H1 (cell line): ENCODE results near the gene NIPAL4. TPM values are rescaled to one million over a fixed set of nuclear protein-coding genes. Genes with fewer than 3 reads are reported as not detected.

ENCODE experiments used
- CTCF ChIA-PET: fragments of 300-600 bp; sonication (Branson Sonifier 250); formaldehyde crosslinking; loops from one replicate; lab custom pipeline; 2021; ENCODE audit not compliant: partially characterized antibody; lab: Charles Lee
- POLR2A ChIA-PET: fragments of 300-600 bp; sonication (Branson Sonifier 250); formaldehyde crosslinking; loops from one replicate; lab custom pipeline; 2021; ENCODE audit warnings: inconsistent platforms; ENCODE audit not compliant: partially characterized antibody; lab: Charles Lee
- DNase-seq, 2 experiments: peaks; one replicate each; pipeline versions ENCODE4 v3.0.0 to v3.0.0-alpha.2; 2010 to 2022; ENCODE audit warnings: low spot score in 2 of 2, low read depth in 1 of 2, mixed read lengths in 1 of 2
- FAIRE-seq: peaks from 2 replicates; lab custom pipeline; 2011; peaks lifted over from hg19 to GRCh38; lab: Jason Lieb, UNC
- H2AFZ ChIP-seq: 2 replicates; pipeline ENCODE4 v1.8.1; 2012; ENCODE audit warnings: low read length, inconsistent platforms
- H2AK5ac ChIP-seq: 2 replicates; pipeline ENCODE4 v1.6.1; 2013; ENCODE audit warnings: low read depth, low read length
- H2BK120ac ChIP-seq: replicated peaks from 2 replicates; pipeline ENCODE3; 2013; ENCODE audit warnings: low read depth, low read length, inconsistent platforms
- H2BK12ac ChIP-seq: 2 replicates; pipeline ENCODE4 v1.6.1; 2013; ENCODE audit warnings: low read depth, low read length
- H2BK15ac ChIP-seq: 2 replicates; pipeline ENCODE4 v1.6.1; 2013; ENCODE audit warnings: low read length
- H2BK20ac ChIP-seq: 2 replicates; pipeline ENCODE4 v1.6.1; 2013; ENCODE audit warnings: low read length
- H2BK5ac ChIP-seq: 2 replicates; pipeline ENCODE4 v1.6.1; 2013; ENCODE audit warnings: low read depth, low read length
- H3K14ac ChIP-seq: 2 replicates; pipeline ENCODE4 v1.6.1; 2013; ENCODE audit warnings: inconsistent platforms; ENCODE audit not compliant: insufficient read length
- H3K18ac ChIP-seq: 2 replicates; pipeline ENCODE4 v1.6.1; 2013; ENCODE audit warnings: low read length; ENCODE audit errors: extremely low read depth
- H3K23ac ChIP-seq: 2 replicates; pipeline ENCODE4 v1.6.1; 2013; ENCODE audit warnings: inconsistent platforms; ENCODE audit not compliant: insufficient read length
- H3K23me2 ChIP-seq: 2 replicates; pipeline ENCODE4 v1.6.1; 2013; ENCODE audit warnings: low read depth, low read length
- H3K27ac ChIP-seq: 2 replicates; pipeline ENCODE4 v1.6.1; 2011; ENCODE audit warnings: low read depth, low read length, inconsistent platforms
- H3K27me3 ChIP-seq, 4 experiments: replicated peaks in 1 of 4; 1 replicate in 1 of 4; 2 replicates in 3 of 4; pipeline versions ENCODE4 v1.6.1 to v1.8.1; 2011 to 2013; ENCODE audit warnings: low read length in 3 of 4, mild to moderate bottlenecking in 3 of 4, inconsistent platforms in 2 of 4, mixed read lengths in 2 of 4, moderate library complexity in 1 of 4; ENCODE audit not compliant: control insufficient read depth in 3 of 4, insufficient read depth in 3 of 4; ENCODE audit errors: extremely low read depth in 1 of 4
- H3K36me3 ChIP-seq, 4 experiments: 2 replicates each; pipeline versions ENCODE4 v1.6.1 to v1.8.1; 2011 to 2013; ENCODE audit warnings: mild to moderate bottlenecking in 4 of 4, low read length in 3 of 4, moderate library complexity in 2 of 4, control low read depth in 1 of 4, inconsistent platforms in 1 of 4; ENCODE audit not compliant: insufficient read depth in 4 of 4, control insufficient read depth in 2 of 4
- H3K4ac ChIP-seq: replicated peaks from 2 replicates; pipeline ENCODE3; 2013; ENCODE audit warnings: low read length, low read depth, mixed read lengths, inconsistent platforms; ENCODE audit not compliant: insufficient read length
- H3K4me1 ChIP-seq, 4 experiments: replicated peaks in 1 of 4; 1 replicate in 1 of 4; 2 replicates in 3 of 4; pipeline versions ENCODE4 v1.6.1 to v1.8.1; 2011 to 2013; ENCODE audit warnings: low read length in 3 of 4, inconsistent platforms in 2 of 4, mixed read lengths in 1 of 4; ENCODE audit not compliant: insufficient read depth in 4 of 4, control insufficient read depth in 3 of 4
- H3K4me2 ChIP-seq, 2 experiments: 2 replicates each; pipeline versions ENCODE4 v1.6.1 to v1.8.1; 2011 to 2013; ENCODE audit warnings: low read depth in 2 of 2, low read length in 2 of 2, control low read depth in 1 of 2, inconsistent platforms in 1 of 2, mild to moderate bottlenecking in 1 of 2; ENCODE audit not compliant: insufficient read depth in 1 of 2
- H3K4me3 ChIP-seq, 4 experiments: fragments of 200-600, 300-600 bp in 1 of 4; sonication (generic), shearing (Covaris generic), sonication (Bioruptor Twin) in 1 of 4; 2 replicates each; pipeline versions ENCODE4 v1.5.1 to v1.8.1; 2011 to 2016; ENCODE audit warnings: low read length in 4 of 4, low read depth in 3 of 4, control low read depth in 2 of 4, inconsistent platforms in 2 of 4, mild to moderate bottlenecking in 2 of 4, mixed read lengths in 1 of 4, moderate library complexity in 1 of 4; ENCODE audit not compliant: insufficient read depth in 2 of 4; ENCODE audit errors: extremely low read depth in 1 of 4
- H3K56ac ChIP-seq: replicated peaks from 2 replicates; pipeline ENCODE3; 2013; ENCODE audit warnings: low read depth, mild to moderate bottlenecking, mixed read lengths, low read length, inconsistent platforms; ENCODE audit not compliant: insufficient read length
- H3K79me1 ChIP-seq: 2 replicates; pipeline ENCODE4 v1.6.1; 2013; ENCODE audit warnings: low read depth, low read length, control low read depth
- H3K79me2 ChIP-seq, 2 experiments: 2 replicates each; pipeline versions ENCODE4 v1.6.1 to v1.8.1; 2012 to 2013; ENCODE audit warnings: low read length in 2 of 2, mild to moderate bottlenecking in 2 of 2, inconsistent platforms in 1 of 2; ENCODE audit not compliant: insufficient read depth in 2 of 2, control insufficient read depth in 1 of 2
- H3K9ac ChIP-seq, 4 experiments: replicated peaks in 1 of 4; 1 replicate in 1 of 4; 2 replicates in 3 of 4; pipeline versions ENCODE4 v1.6.1 to v1.8.1; 2011 to 2013; ENCODE audit warnings: low read depth in 3 of 4, low read length in 3 of 4, control low read depth in 2 of 4, mild to moderate bottlenecking in 2 of 4, moderate library complexity in 2 of 4, inconsistent platforms in 1 of 4; ENCODE audit errors: extremely low read depth in 1 of 4
- H3K9me3 ChIP-seq, 2 experiments: 2 replicates each; pipeline versions ENCODE4 v1.6.1 to v1.8.1; 2012 to 2013; ENCODE audit warnings: mild to moderate bottlenecking in 2 of 2, moderate library complexity in 2 of 2, control low read depth in 1 of 2, inconsistent platforms in 1 of 2, low read depth in 1 of 2, low read length in 1 of 2, mixed read lengths in 1 of 2; ENCODE audit not compliant: insufficient read depth in 2 of 2
- H4K20me1 ChIP-seq, 2 experiments: replicated peaks in 1 of 2; 2 replicates each; pipeline versions ENCODE3 to v1.8.1; 2011 to 2013; ENCODE audit warnings: inconsistent platforms in 2 of 2, low read length in 2 of 2, mild to moderate bottlenecking in 1 of 2; ENCODE audit not compliant: insufficient read depth in 2 of 2, control insufficient read depth in 1 of 2
- H4K5ac ChIP-seq: 2 replicates; pipeline ENCODE4 v1.6.1; 2013; ENCODE audit warnings: low read length, low read depth, mixed read lengths, inconsistent platforms; ENCODE audit not compliant: insufficient read length
- H4K8ac ChIP-seq: 2 replicates; pipeline ENCODE4 v1.8.0; 2013; ENCODE audit warnings: mild to moderate bottlenecking, moderate library complexity, low read length, inconsistent platforms; ENCODE audit not compliant: insufficient read depth; ENCODE audit errors: extremely low read depth
- H4K91ac ChIP-seq: replicated peaks from 2 replicates; pipeline ENCODE3; 2013; ENCODE audit warnings: low read length, mixed read lengths, inconsistent platforms; ENCODE audit not compliant: insufficient read length
- BCL11A ChIP-seq, 2 experiments: IDR thresholded peaks; one replicate each; pipeline ENCODE4 v1.6.1; 2011; ENCODE audit warnings: low read depth in 2 of 2, low read length in 2 of 2, mild to moderate bottlenecking in 2 of 2
- SP2 ChIP-seq: IDR thresholded peaks from 2 replicates; pipeline ENCODE4 v1.6.1; 2012; ENCODE audit warnings: mild to moderate bottlenecking, low read length, inconsistent platforms
- WGBS, 2 experiments: shearing (Covaris generic) in 1 of 2; methylation state at CpG; one replicate each; pipeline versions ENCODE4 v1.1.6 to v1.1.7; 2013 to 2015; ENCODE audit warnings: low lambda C conversion rate in 2 of 2, mixed read lengths in 2 of 2, inconsistent platforms in 1 of 2, low coverage in 1 of 2, missing lambda C conversion rate in 1 of 2; ENCODE audit not compliant: insufficient replicate concordance in 2 of 2, insufficient coverage in 1 of 2, insufficient read length in 1 of 2; ENCODE audit errors: extremely low coverage in 1 of 2, missing lambda C conversion rate in 1 of 2; 5-methylcytosine and 5-hydroxymethylcytosine counted together
- polyA plus RNA-seq, 7 experiments: library from polyadenylated mRNA; depleted of rRNA in 3 of 7; stranded (reverse) in 5 of 7; unstranded in 2 of 7; fragments of >200 nt in 5 of 7; fragments of 200-250 nt in 2 of 7; gene quantifications; 1 replicate in 5 of 7; 2 replicates in 1 of 7; 4 replicates in 1 of 7; pipeline versions ENCODE4 v1.2.1 to v1.2.3, GENCODE V29; 2011 to 2013; ENCODE audit warnings: missing spikeins in 2 of 7, mixed read lengths in 2 of 7
- total RNA-seq: library from RNA; stranded (reverse); fragmentation: NEBNext Ultra II Directional; extraction: Animal tissue kit (Norgen Biotek cat#: 25700); gene quantifications from 2 replicates; pipeline ENCODE4 v1.2.1, GENCODE V29; 2021

Gene NIPAL4
- total and polyA plus RNA-seq, 2 of the 8 experiments (the other 6 are each of a cell fraction or from before 2014, with no cell fraction given): 0.09 to 0.20 TPM

DNA sequence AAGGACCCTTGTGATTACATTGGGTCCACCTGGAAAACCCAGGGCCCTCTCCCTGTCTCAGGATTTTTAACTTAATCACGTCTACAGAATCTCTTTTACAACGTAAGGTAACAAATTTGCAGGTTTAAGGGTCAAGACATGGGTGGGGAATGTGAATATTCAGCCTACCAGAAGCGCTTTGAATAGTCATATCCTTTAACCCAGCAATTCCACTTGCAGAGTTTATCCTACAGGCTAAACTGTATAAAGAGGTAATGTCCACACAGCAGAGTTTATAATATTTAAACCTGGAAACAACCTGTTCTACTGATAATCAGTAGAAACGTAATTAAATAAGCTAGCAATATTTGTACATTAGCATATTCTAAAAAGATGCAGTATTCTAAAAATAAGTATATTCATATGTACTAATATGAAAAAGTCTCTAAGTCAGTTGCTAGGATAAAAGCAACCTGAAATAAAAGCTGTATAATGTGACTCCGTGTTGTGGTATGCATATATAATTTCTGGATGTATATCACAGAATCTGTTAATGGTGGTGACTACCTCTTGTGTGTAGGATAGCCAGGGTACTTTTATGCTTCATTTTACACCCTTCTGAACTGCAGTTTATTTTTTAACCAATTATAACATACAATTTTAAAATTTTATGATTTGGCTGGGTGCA, 14.1 kb upstream of the NIPAL4 start:
- Histone ChIP-seq H2AK5ac (no peak overlapping the region), H3K79me2 (no peaks in the 10 kb centered on the region), H3K27me3 (no peaks in the 10 kb centered on the region), H3K23ac (no peak overlapping the region), H4K91ac (no peak overlapping the region), H3K14ac (no peak overlapping the region), H3K18ac (no peak overlapping the region), H3K4me2 (no peak overlapping the region), H3K4me3 (no peak overlapping the region), H2BK120ac (no peak overlapping the region), H3K4ac (no peak overlapping the region), H4K5ac (no peak overlapping the region), H2BK20ac (no peak overlapping the region), H2AFZ (no peak overlapping the region), H3K9ac (no peak overlapping the region), H3K27ac (no peak overlapping the region), H3K23me2 (no peaks in the 10 kb centered on the region; the same call in 1 of the 2 replicates), H2BK5ac (no peak overlapping the region), H3K56ac (no peak overlapping the region), H4K8ac (no peak overlapping the region), H3K4me1 (no peaks in the 10 kb centered on the region), H3K9me3 (no peaks in the 10 kb centered on the region), H4K20me1 (no peaks in the 10 kb centered on the region), H2BK15ac (no peak overlapping the region), H2BK12ac (no peak overlapping the region), H3K36me3 (no peaks in the 10 kb centered on the region), H3K79me1 (no peaks in the 10 kb centered on the region)
- WGBS, 2 experiments: 83% methylated on average over 5 of the region's 5 CpGs; no CpG with 5 or more reads in 1 of the 2 experiments
- ChIA-PET POLR2A (no interaction called here), CTCF (interaction anchor here (0.7 to 10.3 kb wide), 5 partner anchors 25 to 129 kb away, joined by 3 to 66 read pairs (median 3); no protein-coding TSS in a partner anchor)
- FAIRE-seq (no peak), DNase-seq (no peak)
- no peak for TF ChIP-seq SP2
- TF ChIP-seq BCL11A (IDR thresholded peaks at IDR 0.05; ENCODE audit: low read depth in 2 of 2, low read length in 2 of 2): no peak
